ENCODE measurements around the gene AQP10.
"Not testable (repeated sequence)": the region's sequence is repeated elsewhere in the genome, so short reads cannot be mapped to it uniquely, and the experiment has no call there.

The AQP10 gene

GRCh38 chr1:154358519-154358918, 37.6 kb downstream of the AQP10 start:
- DNase-seq (ENCODE audit: low read depth), result no peak
- no peak for TF ChIP-seq CTCF (IDR thresholded peaks at IDR 0.05; ENCODE audit: low read length, missing control alignments)
- H3K4me3 ChIP-seq (replicated peaks; ENCODE audit: low read depth, low read length), result no peak overlapping the region

DNA sequence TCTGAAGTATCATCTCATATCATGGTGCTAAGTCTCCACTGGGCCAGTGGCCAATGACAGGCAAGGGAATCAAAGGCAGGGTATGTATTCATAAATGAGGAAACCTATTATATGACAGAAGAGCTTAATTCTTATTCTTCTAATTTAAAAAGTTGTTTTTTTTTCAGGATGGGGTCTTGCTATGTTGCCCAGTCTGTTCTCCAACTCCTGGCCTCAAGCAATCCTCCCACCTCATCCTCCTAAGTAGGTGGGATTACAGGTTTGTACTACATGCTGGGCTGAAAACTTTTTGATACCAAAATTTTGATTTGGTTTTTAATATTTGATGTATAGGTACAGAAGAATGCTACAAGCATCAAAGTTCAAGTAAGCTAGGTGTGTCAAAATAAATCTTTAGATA, 39.4 kb downstream of the AQP10 start:
- DNase-seq (ENCODE audit: low read depth), result no peak
- TF ChIP-seq CTCF (IDR thresholded peaks at IDR 0.05; ENCODE audit: low read length, missing control alignments), result no peak
- no peak overlapping the region for H3K4me3 ChIP-seq (replicated peaks; ENCODE audit: low read depth, low read length)

DNA sequence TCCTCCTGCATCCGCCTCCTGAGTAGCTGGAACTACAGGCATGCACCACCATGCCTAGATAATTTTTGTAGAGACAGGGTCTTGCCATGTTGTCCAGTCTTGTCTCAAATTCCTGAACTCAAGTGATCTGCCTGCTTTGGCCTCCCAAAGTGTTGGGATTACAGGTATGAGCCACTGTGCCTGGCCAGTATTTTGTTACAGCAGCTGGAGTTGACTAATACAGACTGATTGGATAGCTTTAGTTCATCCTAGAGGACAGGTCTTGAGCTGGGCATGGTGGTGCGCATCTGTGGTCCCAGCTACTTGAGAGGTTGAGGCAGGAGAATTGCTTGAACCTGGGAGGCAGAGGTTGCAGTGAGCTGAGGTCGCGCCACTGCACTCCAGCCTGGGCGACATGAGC, 40.0 kb downstream of the AQP10 start:
- DNase-seq (ENCODE audit: low read depth); H3K4me3 ChIP-seq (replicated peaks; ENCODE audit: low read depth, low read length): not testable (repeated sequence)

DNA sequence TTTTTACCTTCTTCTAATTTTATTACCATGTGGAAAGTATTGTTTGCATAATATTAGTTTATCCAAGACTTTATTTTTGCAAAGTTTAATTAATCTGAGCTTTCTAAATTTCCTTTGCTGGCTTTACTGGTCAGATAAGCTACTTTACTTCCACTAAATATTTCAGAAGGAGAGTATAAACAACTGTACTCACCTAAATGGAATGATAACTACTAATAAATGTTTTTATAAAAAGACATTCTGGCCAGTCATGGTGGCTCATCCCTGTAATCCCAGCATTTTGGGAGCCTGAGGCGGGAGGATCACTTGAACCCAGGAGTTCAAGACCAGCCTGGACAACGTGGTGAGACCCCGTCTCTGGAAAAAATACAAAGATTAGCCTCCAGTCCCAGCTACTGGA, 40.5 kb downstream of the AQP10 start:
- TF ChIP-seq CTCF (IDR thresholded peaks at IDR 0.05; ENCODE audit: low read length, missing control alignments), result no peak
- H3K4me3 ChIP-seq (replicated peaks; ENCODE audit: low read depth, low read length), result no peak overlapping the region
- no peak for DNase-seq (ENCODE audit: low read depth)

GRCh38 chr1:154371436-154371835, 50.5 kb downstream of the AQP10 start:
- no peak for TF ChIP-seq CTCF (IDR thresholded peaks at IDR 0.05; ENCODE audit: low read length, missing control alignments)
- no peak for DNase-seq (ENCODE audit: low read depth)
- no peak overlapping the region for H3K4me3 ChIP-seq (replicated peaks; ENCODE audit: low read depth, low read length)

GRCh38 chr1:154373777-154374357, 53.0 kb downstream of the AQP10 start:
- DNase-seq (ENCODE audit: low read depth); H3K4me3 ChIP-seq (replicated peaks; ENCODE audit: low read depth, low read length): not testable (repeated sequence)

Measured in fibroblast of pulmonary artery (primary cell).